ENCODE data around the gene AACS. TPM values are rescaled to one million over a fixed set of nuclear protein-coding genes. Genes with fewer than 3 reads are reported as not detected.

The AACS gene
- polyA plus RNA-seq, 1 donor (not counting 4 experiments of a cell fraction or from before 2014, with no cell fraction given), result 27.0 TPM

DNA sequence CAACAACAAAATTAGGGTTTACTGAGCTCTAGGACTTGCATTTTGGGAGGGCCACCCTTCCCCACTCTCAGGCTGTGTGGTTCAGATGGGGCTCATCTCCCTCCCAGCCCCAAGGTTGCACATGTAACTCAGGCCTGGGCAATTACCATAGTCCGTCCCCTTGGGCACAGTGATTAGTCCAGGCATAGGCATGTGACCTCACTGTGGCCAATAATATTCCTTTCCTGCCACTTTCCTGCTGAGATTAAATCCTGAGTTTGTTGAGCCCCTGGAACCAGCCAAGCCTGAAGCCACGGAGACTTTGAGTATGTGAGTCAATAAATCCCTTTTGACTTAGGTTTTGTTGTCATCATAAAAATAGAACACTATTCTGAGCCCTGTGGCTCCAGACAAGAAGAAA, 113.0 kb downstream of the AACS start:
- Histone ChIP-seq H3K9me1 (ENCODE audit: control insufficient read depth, extremely low read depth, insufficient read depth, low read length) (no peaks in the 10 kb centered on the region), H3K27me3 (ENCODE audit: control insufficient read depth, extremely low read depth, insufficient read depth, low read length) (peaks cover under 1% of the 10 kb centered on the region), H3K36me3 (ENCODE audit: control insufficient read depth in 2 of 2, extremely low read depth in 1 of 2, insufficient read depth in 2 of 2, low read length in 2 of 2) (no peaks in the 10 kb centered on the region), H4K20me1 (ENCODE audit: control insufficient read depth, extremely low read depth, insufficient read depth, low read length) (no peaks in the 10 kb centered on the region), H3K4me2 (ENCODE audit: control insufficient read depth, extremely low read depth, insufficient read depth, low read depth, low read length) (no peak overlapping the region), H3K9me3 (ENCODE audit: control insufficient read depth, low read depth, low read length) (no peaks in the 10 kb centered on the region), H3K79me2 (ENCODE audit: control insufficient read depth, insufficient read depth, low read length) (no peaks in the 10 kb centered on the region), H3K27ac (ENCODE audit: control insufficient read depth, insufficient read depth, low read length) (no peak overlapping the region), H3K9ac (ENCODE audit: control insufficient read depth, extremely low read depth, insufficient read depth, low read length) (no peak overlapping the region), H3K4me1 (ENCODE audit: control insufficient read depth, extremely low read depth, insufficient read depth, low read length) (peaks cover under 1% of the 10 kb centered on the region), H3K4me3 (ENCODE audit: control insufficient read depth in 2 of 3, extremely low read depth in 1 of 3, insufficient read depth in 2 of 3, low read depth in 1 of 3, low read length in 3 of 3) (no peak overlapping the region), H2AFZ (ENCODE audit: control insufficient read depth, low read length) (no peak overlapping the region)
- FAIRE-seq (no peak), DNase-seq (ENCODE audit: low read depth, low spot score) (no peak)
- dilution Hi-C loops (cut with MboI; ENCODE audit: extremely low pct_ligation_motif_present, low sequenced_read_pairs), result no loop called here
- no peak for TF ChIP-seq EZH2 (IDR thresholded peaks at IDR 0.05; ENCODE audit: low read length)
- TF ChIP-seq, protein P1, sequence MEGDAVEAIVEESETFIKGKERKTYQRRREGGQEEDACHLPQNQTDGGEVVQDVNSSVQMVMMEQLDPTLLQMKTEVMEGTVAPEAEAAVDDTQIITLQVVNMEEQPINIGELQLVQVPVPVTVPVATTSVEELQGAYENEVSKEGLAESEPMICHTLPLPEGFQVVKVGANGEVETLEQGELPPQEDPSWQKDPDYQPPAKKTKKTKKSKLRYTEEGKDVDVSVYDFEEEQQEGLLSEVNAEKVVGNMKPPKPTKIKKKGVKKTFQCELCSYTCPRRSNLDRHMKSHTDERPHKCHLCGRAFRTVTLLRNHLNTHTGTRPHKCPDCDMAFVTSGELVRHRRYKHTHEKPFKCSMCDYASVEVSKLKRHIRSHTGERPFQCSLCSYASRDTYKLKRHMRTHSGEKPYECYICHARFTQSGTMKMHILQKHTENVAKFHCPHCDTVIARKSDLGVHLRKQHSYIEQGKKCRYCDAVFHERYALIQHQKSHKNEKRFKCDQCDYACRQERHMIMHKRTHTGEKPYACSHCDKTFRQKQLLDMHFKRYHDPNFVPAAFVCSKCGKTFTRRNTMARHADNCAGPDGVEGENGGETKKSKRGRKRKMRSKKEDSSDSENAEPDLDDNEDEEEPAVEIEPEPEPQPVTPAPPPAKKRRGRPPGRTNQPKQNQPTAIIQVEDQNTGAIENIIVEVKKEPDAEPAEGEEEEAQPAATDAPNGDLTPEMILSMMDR (optimal IDR thresholded peaks at IDR 0.05 in 1 of 3, IDR thresholded peaks at IDR 0.05 in 1 of 3, conservative IDR thresholded peaks at IDR 0.05 in 1 of 3; ENCODE audit: extremely low read depth in 1 of 3, insufficient read depth in 2 of 3, low read length in 3 of 3), result no peak

DNA sequence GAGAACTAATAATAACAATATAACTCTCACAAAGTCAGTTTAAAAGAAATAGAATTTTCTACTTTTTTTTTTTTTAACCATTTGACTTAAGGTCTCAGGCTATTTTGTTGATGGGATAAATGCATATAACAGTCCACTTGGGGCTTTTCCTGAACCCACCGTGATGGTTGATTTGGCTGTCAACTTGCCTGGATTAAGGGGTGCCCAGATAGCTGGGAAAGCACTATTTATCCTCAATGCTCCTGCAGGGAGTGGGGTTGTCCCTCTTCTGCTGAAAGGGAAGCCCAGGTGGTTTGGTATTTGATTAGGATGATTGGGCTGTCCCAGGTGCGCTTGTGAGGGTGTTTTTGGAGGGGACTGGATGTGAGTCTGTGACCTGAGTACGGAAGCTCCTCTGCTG, 114.9 kb downstream of the AACS start:
- Histone ChIP-seq H3K4me2 (ENCODE audit: control insufficient read depth, extremely low read depth, insufficient read depth, low read depth, low read length) (no peak overlapping the region), H2AFZ (ENCODE audit: control insufficient read depth, low read length) (no peak overlapping the region), H3K4me1 (ENCODE audit: control insufficient read depth, extremely low read depth, insufficient read depth, low read length) (peaks cover 3% of the 10 kb centered on the region), H4K20me1 (ENCODE audit: control insufficient read depth, extremely low read depth, insufficient read depth, low read length) (no peaks in the 10 kb centered on the region), H3K9me1 (ENCODE audit: control insufficient read depth, extremely low read depth, insufficient read depth, low read length) (no peaks in the 10 kb centered on the region), H3K27me3 (ENCODE audit: control insufficient read depth, extremely low read depth, insufficient read depth, low read length) (peaks cover 20% of the 10 kb centered on the region), H3K9me3 (ENCODE audit: control insufficient read depth, low read depth, low read length) (no peaks in the 10 kb centered on the region), H3K4me3 (ENCODE audit: control insufficient read depth in 2 of 3, extremely low read depth in 1 of 3, insufficient read depth in 2 of 3, low read depth in 1 of 3, low read length in 3 of 3) (no peak overlapping the region), H3K27ac (ENCODE audit: control insufficient read depth, insufficient read depth, low read length) (no peak overlapping the region), H3K36me3 (ENCODE audit: control insufficient read depth in 2 of 2, extremely low read depth in 1 of 2, insufficient read depth in 2 of 2, low read length in 2 of 2) (no peaks in the 10 kb centered on the region), H3K9ac (ENCODE audit: control insufficient read depth, extremely low read depth, insufficient read depth, low read length) (no peak overlapping the region), H3K79me2 (ENCODE audit: control insufficient read depth, insufficient read depth, low read length) (no peaks in the 10 kb centered on the region)
- TF ChIP-seq, protein P1 (optimal IDR thresholded peaks at IDR 0.05 in 1 of 3, IDR thresholded peaks at IDR 0.05 in 1 of 3, conservative IDR thresholded peaks at IDR 0.05 in 1 of 3; ENCODE audit: extremely low read depth in 1 of 3, insufficient read depth in 2 of 3, low read length in 3 of 3), result no peak
- TF ChIP-seq EZH2 (IDR thresholded peaks at IDR 0.05; ENCODE audit: low read length), result no peak
- dilution Hi-C loops (cut with MboI; ENCODE audit: extremely low pct_ligation_motif_present, low sequenced_read_pairs), result no loop called here
- DNase-seq (ENCODE audit: low read depth, low spot score), result no peak
- FAIRE-seq, result no peak
